Measurements from ENCODE around the gene NPAS2.

Gene NPAS2

GRCh38 chr2:100976645-100977391 is 156.9 kb downstream of the NPAS2 start:
- no peak for DNase-seq

DNA sequence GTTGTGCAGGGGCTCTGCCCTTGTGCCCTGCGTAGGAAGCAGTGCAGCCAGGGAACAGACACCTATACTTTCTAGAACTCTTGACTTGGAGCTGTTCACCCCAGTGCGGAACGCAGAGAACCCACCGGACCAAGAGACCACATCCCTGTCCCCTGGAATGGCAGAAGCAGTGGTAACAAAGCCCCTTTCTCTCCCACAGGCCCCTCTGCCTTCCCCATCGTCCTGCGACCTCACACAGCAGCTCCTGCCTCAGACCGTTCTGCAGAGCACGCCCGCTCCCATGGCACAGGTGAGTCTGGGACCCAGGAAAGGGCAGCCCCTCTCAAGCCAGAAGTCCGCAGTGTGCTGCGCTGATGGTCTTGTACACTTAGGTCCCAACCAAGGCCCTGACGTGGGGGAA is 157.6 kb downstream of the NPAS2 start:
- no peak for DNase-seq

DNA sequence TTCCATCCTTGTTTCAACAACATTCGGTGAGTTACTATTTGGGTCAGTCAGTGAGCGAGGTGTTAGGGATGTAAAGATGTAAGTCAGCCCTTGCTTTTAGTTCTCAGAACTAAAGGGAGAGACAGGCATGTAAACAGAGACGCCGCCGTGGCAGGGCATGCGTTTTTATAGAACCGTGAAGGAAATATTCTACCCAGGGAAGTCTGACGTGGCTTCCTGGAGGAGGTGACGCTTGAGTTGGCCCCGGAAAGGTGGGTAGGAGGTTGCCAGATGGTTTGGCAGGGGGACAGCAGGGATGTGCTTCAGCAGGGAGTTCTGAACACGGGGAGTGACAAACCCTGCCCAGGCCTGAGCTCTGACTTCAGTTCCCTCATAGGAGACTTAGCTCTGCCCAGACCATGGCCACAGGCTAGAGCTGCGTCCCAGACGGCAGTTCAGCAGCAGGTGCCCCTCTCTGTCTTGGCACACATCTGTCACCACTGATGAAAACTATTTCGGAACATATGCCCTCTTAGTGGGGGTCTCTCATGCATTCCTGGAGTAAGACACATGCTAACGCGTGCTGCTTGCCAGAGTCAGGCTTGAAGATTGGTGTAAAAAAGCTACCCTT is 158.7 kb downstream of the NPAS2 start:
- DNase-seq: no peak

- no peak for DNase-seq
Measured at GRCh38 chr2:100980046-100980445, 160.1 kb downstream of the NPAS2 start.

- DNase-seq: no peak
Measured at GRCh38 chr2:100981011-100981410, 161.1 kb downstream of the NPAS2 start.

- no peak for DNase-seq
Measured at GRCh38 chr2:100982431-100982861, 162.5 kb downstream of the NPAS2 start.

DNA sequence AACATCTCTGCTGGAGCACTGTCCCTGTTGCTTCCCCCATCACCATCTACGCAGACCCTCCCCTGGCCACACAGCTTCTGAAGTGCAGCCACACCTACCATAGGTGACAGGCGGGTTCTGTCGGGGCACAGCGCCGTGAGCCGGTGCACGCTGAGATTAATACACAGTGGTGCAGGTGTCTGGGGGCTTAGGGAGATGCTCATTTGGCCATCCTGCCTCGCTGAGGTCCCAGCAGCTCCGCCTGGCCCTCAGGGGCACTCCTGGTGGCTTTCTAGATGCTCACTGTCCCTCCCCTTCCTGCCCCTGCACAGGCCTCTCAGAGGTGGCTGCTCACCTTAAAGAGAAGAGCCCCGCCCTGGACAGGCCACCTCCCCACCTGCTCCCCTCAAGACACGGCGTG is 163.3 kb downstream of the NPAS2 start:
- no peak for DNase-seq

- no peak for DNase-seq
Measured at GRCh38 chr2:100983684-100984310, 163.9 kb downstream of the NPAS2 start.

GRCh38 chr2:100984892-100985307 is 165.0 kb downstream of the NPAS2 start:
- DNase-seq: peak in 1 of 2 experiments; percentile 59

- DNase-seq: no peak
Measured at GRCh38 chr2:100986157-100986556, 166.2 kb downstream of the NPAS2 start.

DNA sequence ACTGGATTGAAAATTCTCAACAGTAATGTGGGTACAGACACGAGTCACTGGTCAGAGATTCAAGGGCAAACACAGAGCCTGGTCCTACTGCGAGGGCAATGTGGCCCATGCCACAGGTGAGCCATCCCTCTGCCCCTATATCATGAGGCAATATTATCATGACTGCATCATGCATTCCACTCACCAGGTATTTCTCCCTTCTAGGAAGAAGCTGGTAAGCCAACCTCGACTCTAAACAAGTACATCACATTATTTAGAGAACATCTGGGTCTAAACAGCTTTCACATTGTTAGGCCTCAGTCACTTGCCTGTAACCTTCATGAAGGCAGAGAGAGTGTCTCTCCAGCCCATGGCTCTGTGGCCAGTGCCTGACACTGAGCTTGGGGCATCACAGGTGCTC is 167.6 kb downstream of the NPAS2 start:
- no peak for DNase-seq

DNA sequence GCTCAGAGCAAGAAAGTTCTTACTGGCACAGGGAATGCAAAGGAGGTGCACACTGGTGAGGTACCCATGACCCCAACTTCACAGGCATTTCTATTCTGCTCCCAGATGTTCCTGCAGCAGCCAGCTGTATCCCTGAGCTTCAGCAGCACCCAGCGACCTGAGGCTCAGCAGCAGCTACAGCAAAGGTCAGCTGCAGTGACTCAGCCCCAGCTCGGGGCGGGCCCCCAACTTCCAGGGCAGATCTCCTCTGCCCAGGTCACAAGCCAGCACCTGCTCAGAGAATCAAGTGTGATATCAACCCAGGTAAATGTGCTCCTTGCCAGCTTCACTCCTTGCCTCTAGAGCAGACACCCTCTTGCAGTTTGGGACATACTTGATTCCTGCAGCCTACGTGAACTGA is 168.0 kb downstream of the NPAS2 start:
- DNase-seq: no peak

GRCh38 chr2:100988630-100989417 is 168.9 kb downstream of the NPAS2 start:
- no peak for DNase-seq

DNA sequence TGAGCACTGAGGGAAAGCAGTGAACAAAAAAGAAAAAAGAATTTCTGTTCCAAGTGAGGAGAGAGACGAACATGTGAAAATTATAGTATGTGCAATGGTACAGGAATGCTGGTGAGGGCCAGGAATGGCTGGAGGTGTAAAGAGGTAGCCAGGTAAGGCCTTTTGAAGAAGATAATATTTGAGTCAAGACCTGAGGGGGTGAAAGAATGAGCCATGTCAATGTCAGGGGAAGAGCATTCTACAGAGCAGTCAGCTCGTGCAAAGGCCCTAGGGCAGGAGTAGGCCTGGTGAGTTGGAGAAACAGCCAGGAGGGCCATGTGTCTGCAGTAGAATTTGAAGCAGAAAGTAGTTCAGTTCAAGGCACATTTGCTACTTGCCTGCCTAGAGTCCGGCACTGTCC is 169.7 kb downstream of the NPAS2 start:
- no peak for DNase-seq

- no peak for DNase-seq
Measured at GRCh38 chr2:100990166-100990565, 170.2 kb downstream of the NPAS2 start.

- DNase-seq: no peak
Measured at GRCh38 chr2:100990650-100991403, 170.9 kb downstream of the NPAS2 start.

GRCh38 chr2:100991404-100991773 is 171.4 kb downstream of the NPAS2 start:
- no peak for DNase-seq

GRCh38 chr2:100992262-100992661 is 172.3 kb downstream of the NPAS2 start:
- no peak for DNase-seq

DNA sequence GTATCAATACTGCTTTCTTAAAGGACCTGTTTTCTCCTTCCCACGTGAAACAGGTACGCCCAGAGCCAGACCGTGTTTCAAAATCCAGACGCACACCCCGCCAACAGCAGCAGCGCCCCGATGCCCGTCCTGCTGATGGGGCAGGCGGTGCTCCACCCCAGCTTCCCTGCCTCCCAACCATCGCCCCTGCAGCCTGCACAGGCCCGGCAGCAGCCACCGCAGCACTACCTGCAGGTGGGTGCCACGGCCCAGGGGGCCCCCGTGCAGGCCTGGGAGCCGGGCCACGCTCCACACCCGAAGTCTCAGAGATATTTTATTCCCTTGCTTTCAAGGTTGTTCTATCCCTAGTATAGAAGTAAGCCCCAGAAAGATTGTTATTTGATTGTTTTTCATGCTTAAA is 173.4 kb downstream of the NPAS2 start:
- DNase-seq: no peak

GRCh38 chr2:100995309-100996075 is 175.6 kb downstream of the NPAS2 start:
- DNase-seq: no peak

DNA sequence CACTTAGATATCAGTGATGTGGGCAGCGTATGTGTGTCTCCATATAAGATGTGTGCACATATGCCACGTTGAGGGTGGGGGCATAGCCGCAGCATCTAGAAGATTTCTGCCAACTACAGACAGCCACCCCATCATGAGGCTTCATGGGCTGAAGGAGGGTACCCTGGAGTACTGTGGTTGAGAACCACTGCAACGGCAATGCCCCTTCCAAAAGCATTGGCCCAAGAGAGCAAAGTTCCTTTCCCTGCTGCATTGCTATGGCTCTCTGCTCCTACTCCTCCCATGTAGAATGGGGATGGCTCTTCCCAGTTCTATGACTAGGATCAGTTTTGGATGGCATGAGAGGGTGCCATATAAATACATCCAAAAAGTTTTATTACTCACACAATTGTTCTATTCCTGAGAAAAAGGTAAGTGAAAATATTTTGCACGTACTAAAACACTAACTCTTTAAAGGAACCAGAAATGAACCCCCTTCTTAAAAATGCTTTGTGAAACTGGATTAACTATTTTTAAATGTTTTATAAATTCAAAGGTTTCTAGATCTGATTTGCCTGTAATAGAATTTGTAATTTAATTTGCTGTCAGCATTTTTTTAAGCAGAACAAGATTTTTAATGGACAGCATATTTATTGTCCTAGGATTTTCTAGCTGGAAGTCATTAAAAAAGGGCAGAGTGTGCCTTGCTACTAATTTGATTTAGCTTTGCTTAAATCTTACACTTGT is 177.7 kb downstream of the NPAS2 start:
- DNase-seq: no peak

Data from SW 1271 (cell line).